Activated CD8-positive, alpha-beta memory T cell treated with anti-CD3 and anti-CD28 coated beads, Interleukin-2, amount 50 U/mL, for 24 hours (primary cell): ENCODE data around the gene CORO2B.

ENCODE experiments used
- DNase-seq: peaks from one replicate; pipeline ENCODE4 v3.0.0-alpha.2; 2020; ENCODE audit errors: extremely low read depth

The CORO2B gene

DNA sequence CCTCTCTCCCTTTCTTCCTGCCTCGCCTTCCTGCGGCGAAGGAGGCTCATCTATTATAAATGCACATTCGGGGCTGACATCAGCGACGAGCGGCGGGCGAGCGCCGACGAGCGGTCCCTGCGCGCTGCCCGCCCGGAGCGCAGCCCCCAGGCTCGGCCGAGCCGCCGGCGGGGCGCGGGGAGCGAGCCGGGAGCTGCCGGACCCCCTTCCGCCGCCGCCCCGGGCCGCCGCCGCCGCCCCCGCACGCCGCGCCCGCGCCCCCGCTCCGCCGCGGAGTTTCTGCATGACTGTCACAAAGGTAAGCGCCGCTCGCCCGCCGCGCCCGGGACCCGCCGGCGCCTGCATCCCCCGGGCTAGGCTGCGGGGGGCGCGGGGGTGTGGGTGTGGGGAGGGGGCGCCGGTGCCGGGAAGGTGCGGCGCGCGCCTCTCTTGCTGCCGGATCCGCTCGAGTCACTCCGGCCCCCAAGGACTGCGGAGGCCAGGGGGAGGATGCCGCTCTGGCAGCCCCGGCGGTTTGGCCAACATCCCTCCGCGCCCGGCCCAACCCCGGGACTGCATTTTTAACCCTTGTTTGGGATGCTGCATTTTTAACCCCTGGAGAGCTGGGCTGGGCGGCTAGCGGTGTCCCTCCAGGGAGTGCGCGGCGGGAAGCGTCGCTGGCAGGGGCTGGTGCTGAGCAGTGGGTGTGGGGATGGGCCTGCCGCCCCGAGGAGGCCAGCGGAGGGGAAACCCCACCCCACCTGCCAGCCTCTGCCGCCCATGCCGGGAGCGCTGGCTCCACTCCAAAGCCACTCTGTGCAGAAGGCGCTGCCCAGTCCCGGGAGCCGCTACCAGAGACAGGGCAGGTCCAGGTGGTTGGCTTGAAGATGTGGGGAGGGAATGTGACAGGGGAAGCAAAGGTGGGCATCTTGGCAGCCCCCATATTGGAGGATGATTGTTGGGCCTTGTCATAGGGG is at the start of gene CORO2B:
Gene CORO2B (plus strand): TSS at position 14 of the 956 bp plus-strand sequence. CDS start 270 bp downstream, at position 284.
- DNase-seq: no peak

GRCh38 chr15:68531387-68532179 is 47.2 kb upstream of the CORO2B start:
- no peak for DNase-seq

- DNase-seq: no peak
Measured at GRCh38 chr15:68536331-68537095, 42.3 kb upstream of the CORO2B start.

DNA sequence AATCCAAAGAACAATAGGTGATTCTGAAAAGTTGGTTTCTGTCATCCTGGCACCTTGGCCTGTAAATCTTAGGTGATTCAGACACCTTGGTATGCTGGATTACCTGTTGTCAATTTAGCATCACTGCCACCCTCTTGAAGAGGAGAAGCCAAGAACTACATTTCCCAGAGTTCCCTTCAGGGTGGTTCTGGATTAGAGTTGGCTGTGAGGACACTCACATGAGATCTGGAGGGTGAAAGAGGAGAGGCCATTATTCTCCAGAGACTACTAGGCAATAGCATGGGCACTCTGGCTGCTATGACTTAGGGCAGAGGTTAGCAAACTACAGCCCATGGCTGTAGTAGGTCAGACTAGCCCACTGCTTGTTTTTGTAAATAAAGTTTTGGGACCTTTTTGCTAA is 41.7 kb upstream of the CORO2B start:
- no peak for DNase-seq

DNA sequence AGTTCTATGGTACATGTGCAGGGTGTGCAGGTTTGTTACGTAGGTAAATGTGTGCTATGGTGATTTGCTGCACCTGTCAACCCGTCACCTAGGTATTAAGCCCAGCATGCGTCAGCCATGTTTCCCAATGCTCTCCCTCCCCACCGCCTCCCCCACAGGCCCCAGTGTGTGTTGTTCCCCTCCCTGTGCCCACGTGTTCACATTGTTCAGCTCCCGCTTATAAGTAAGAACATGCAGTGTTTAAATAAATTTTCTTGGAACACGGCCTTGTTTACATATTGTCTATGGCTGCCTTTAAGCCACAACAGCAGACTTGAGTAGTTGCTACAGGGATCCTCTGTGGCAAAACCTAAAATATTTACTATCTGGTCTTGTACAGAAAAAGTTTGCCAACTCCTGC is 41.3 kb upstream of the CORO2B start:
- no peak for DNase-seq

- DNase-seq: no peak
Measured at GRCh38 chr15:68538311-68538710, 40.5 kb upstream of the CORO2B start.

GRCh38 chr15:68541743-68542142 is 37.0 kb upstream of the CORO2B start:
- DNase-seq: no peak

GRCh38 chr15:68542348-68542747 is 36.4 kb upstream of the CORO2B start:
- no peak for DNase-seq

GRCh38 chr15:68542771-68543164 is 36.0 kb upstream of the CORO2B start:
- DNase-seq: no peak

- no peak for DNase-seq
Measured at GRCh38 chr15:68543165-68544008, 35.4 kb upstream of the CORO2B start.

DNA sequence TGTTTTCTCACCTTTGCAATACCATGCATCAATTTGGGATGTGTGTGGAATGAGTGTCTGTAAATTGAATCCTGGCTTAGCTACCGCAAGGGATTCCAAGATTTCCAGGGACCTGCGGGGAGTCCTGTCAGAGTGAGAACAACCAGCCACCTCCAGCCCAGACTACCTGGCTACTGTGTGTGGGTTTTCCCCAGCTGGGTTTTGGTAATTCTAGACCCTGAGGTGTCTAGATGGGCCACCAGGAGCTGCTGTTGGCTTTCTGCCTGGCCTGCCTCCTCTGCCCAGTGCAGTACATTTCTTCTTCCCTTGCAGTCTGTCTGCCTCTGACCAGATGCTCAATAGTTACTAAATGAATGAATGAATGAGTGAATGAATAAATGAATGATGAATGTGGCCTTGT is 32.5 kb upstream of the CORO2B start:
- DNase-seq: no peak

DNA sequence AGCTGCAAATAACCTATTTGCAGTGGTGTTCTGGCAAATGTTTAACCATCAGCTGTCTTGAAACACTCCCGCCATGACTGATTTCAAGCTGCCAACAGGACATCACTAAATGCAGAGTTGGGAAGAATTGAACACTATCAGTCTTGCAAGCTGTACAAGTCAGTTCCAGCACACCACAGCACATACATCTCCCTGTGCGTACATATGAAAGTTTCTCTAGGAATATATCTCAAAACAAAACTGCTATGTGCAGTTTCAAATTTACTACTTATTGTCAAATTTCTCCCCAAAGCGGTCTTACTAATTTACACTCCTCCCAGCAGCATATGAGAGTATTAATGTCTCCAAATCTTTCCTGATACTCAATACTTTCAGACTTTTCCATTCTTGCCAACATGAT is 30.4 kb upstream of the CORO2B start:
- no peak for DNase-seq

DNA sequence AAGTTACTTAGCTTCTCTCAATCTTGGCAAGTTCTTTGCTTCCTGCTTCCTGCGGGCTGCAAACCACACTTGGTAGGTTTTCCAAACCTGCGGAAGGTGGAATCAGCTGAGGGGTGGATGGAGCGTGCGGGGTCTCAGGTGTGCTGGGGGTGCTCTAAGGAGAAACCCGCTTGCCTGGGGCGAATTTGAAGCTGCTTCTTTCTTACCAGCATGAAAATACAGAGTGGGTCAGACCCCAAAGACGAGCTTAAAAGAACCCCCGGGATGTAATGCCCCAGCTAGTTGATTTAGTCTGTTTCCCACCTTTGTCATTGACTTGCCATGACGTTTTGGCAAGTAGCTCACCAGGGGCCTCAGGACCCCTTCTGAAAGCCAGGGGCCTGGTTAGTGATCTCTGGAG is 28.8 kb upstream of the CORO2B start:
- no peak for DNase-seq

GRCh38 chr15:68550498-68551295 is 28.1 kb upstream of the CORO2B start:
- DNase-seq: peak; percentile 58

DNA sequence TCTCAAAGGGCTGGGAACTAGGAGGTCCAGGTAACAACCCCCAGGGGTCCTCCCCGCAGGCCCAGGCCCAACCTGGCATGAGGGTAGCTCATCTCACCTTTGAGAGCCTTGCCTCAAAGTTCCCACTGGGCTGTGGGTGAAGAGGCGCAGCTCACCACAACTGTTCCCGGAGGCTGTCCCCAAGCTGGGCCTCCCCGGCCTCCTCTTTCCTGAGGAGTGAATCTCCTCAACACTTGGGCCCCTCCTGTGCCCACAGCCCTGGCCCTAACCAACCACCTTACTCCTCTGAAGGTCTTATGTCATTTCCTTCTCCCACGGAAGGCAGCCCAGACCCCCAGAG is 27.5 kb upstream of the CORO2B start:
- no peak for DNase-seq

DNA sequence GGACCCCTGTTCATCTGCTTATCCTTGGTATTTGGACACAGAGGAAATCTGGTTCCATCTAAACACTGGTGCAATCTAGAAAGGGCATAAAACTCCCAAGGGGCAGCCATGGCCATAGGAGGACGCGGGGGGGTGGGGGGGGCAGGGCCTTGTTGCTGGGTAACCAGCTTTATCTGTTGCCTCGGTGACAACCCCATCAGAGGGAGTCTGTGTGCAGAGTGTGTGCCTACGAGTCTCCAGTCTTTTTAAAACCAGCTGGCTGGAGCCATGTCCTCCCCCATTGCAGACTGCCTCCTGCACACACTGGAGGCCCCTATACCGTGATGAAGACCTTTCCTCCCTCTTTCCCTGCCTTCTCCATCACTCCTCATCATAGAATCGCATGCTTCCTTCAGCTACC is 26.4 kb upstream of the CORO2B start:
- no peak for DNase-seq

DNA sequence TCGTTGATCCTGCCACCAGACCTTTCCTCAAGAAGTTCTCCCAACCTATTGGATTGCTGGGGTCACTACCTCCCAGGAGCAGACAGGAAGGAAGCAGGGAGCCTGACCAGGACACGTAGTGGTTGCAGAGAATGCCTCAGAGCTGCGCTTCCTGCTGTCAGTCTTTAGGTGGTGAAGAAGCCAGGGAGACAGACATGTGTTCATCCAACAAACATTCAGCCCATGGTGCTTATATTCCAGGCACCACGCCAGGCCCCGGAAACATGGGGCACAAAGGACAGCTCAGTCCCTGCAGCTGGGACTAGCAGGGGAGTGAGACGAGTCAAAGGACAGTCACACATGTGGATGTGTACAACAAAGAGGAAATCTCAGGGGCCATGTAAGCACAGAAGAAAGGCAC is 26.0 kb upstream of the CORO2B start:
- no peak for DNase-seq

DNA sequence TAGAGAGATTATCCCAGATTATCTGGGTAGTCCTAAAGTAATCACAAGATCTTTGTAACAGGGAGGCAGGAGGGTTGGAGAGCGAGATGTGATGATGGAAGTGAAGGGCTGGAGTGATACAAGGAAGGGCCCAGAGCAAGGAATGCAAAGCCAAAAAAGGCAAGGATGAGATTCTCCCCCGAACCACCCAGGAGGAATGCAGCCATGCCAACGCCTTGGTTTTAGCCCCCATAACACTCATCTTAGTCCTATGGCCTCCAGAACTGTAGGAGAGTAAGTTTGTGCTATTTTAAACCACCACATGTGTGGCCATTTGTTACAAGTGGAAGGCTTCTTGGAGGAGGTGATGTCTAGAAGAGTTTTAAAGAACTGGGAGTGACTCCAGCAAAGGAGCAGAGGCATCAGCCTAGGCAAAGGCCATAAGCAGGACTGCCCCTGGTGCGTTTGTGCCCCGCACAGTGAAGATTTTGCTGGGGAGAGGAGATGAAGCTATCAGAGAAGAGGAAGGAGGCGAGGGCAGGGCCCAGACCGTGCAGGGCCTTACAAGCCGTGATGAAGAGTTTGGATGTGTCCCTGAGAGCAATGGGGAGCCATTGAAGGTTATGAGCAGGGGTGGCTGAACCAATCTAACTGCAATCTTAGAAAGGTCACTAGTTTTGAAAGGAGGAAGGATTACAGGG is 25.3 kb upstream of the CORO2B start:
- no peak for DNase-seq

- DNase-seq: peak; percentile 25
Measured at GRCh38 chr15:68553994-68554720, 24.6 kb upstream of the CORO2B start.
